DOHH2 (cell line): ENCODE results near the gene NLRC3.
"Not testable (repeated sequence)": the region's sequence is repeated elsewhere in the genome, so short reads cannot be mapped to it uniquely, and the experiment has no call there.

Source experiments
- H3F3A ChIP-seq: fragments of 200-600 bp; sonication (generic), shearing (Covaris generic); 2 replicates; pipeline ENCODE4 v1.6.0; 2016; ENCODE audit warnings: antibody characterized with exemption, mild to moderate bottlenecking; ENCODE audit not compliant: control insufficient read depth, insufficient read depth
- H3K27ac ChIP-seq: fragments of 200-600 bp; sonication (generic); 2 replicates; pipeline ENCODE4 v1.5.1; 2014; ENCODE audit warnings: low read depth, mild to moderate bottlenecking, low read length, moderate library complexity
- H3K27me3 ChIP-seq: fragments of 200-600 bp; sonication (generic); 2 replicates; pipeline ENCODE4 v1.6.1; 2014; ENCODE audit warnings: mild to moderate bottlenecking, low read length, mixed read lengths; ENCODE audit not compliant: control insufficient read depth
- H3K36me3 ChIP-seq: fragments of 200-600 bp; sonication (generic); 2 replicates; pipeline ENCODE4 v1.6.1; 2014; ENCODE audit warnings: mild to moderate bottlenecking, low read length, moderate library complexity, mixed read lengths; ENCODE audit not compliant: control insufficient read depth
- H3K4me1 ChIP-seq: fragments of 200-600 bp; sonication (generic); 2 replicates; pipeline ENCODE4 v1.6.1; 2014; ENCODE audit warnings: mild to moderate bottlenecking, low read length, mixed read lengths; ENCODE audit not compliant: control insufficient read depth
- H3K4me2 ChIP-seq: fragments of 200-600 bp; sonication (generic); 2 replicates; pipeline ENCODE4 v1.6.0; 2014; ENCODE audit warnings: mild to moderate bottlenecking, low read length, moderate library complexity
- H3K4me3 ChIP-seq: fragments of 200-600 bp; sonication (generic); 2 replicates; pipeline ENCODE4 v1.5.1; 2014; ENCODE audit warnings: mild to moderate bottlenecking, low read length, mixed read lengths
- H3K79me2 ChIP-seq: fragments of 200-600 bp; sonication (generic); 2 replicates; pipeline ENCODE4 v1.6.1; 2014; ENCODE audit warnings: mild to moderate bottlenecking, low read length, mixed read lengths; ENCODE audit not compliant: control insufficient read depth
- H3K9me2 ChIP-seq: fragments of 200-600 bp; sonication (generic); replicated peaks from 2 replicates; pipeline ENCODE4 v1.6.1; 2014; ENCODE audit warnings: mild to moderate bottlenecking, low read length, mixed read lengths; ENCODE audit not compliant: control insufficient read depth
- H3K9me3 ChIP-seq: fragments of 200-600 bp; sonication (generic); 2 replicates; pipeline ENCODE4 v1.6.1; 2014; ENCODE audit warnings: antibody characterized with exemption, low read length, mixed read lengths; ENCODE audit not compliant: control insufficient read depth, insufficient read depth
- H4K20me1 ChIP-seq: fragments of 200-600 bp; sonication (generic); 2 replicates; pipeline ENCODE4 v1.6.0; 2014; ENCODE audit warnings: low read depth, mild to moderate bottlenecking, antibody characterized with exemption, low read length, moderate library complexity; ENCODE audit not compliant: control insufficient read depth, insufficient read depth
- EZH2phosphoT487 ChIP-seq: fragments of 200-600 bp; sonication (generic); IDR thresholded peaks from 2 replicates; pipeline ENCODE4 v1.6.1; 2017; ENCODE audit warnings: borderline replicate concordance, mild to moderate bottlenecking, antibody characterized with exemption, low read length, moderate library complexity, mixed read lengths
- TF ChIP-seq, protein P1 (sequence below): fragments of 200-600 bp; sonication (generic); IDR thresholded peaks from one replicate; pipeline ENCODE4 v1.5.1; 2014; ENCODE audit warnings: antibody characterized with exemption, mild to moderate bottlenecking, low read depth, low read length; ENCODE audit not compliant: poor library complexity, severe bottlenecking

Gene NLRC3

DNA sequence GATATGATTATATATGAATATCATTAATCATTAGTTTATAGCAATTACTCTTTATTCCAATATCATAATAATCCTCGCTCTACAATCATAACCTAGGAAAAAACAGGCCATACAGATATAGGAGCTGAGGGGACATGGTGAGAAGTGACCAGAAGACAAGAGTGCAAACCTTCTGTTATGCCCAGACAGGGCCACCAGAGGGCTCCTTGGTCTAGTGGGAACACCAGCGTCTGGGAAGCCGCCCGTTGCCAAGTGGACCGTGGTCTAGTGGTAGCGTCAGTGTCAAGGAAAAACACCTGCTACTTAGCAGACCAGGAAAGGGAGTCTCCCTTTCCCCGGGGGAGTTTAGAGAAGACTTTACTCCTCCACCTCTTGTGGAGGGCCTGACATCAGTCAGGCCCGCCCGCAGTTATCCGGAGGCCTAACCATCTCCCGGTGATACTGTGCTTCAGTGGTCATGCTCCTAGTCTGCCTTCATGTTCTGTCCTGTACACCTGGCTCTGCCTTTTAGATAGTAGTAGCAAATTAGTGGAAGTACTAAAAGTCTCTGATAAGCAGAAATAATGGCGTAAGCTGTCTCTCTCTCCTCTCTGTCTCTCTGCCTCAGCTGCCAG, 49.9 kb downstream of the NLRC3 start:
- H4K20me1 ChIP-seq, H3K4me3 ChIP-seq, H3K9me3 ChIP-seq, H3K4me2 ChIP-seq, H3K27ac ChIP-seq, H3K27me3 ChIP-seq, H3K79me2 ChIP-seq, H3K9me2 ChIP-seq: not testable (repeated sequence)
- H3F3A ChIP-seq = peaks cover 11% of the 10 kb centered on the region
- H3K4me1 ChIP-seq = peaks cover 32% of the 10 kb centered on the region
- peaks cover 29% of the 10 kb centered on the region for H3K36me3 ChIP-seq
- TF ChIP-seq, protein P1, sequence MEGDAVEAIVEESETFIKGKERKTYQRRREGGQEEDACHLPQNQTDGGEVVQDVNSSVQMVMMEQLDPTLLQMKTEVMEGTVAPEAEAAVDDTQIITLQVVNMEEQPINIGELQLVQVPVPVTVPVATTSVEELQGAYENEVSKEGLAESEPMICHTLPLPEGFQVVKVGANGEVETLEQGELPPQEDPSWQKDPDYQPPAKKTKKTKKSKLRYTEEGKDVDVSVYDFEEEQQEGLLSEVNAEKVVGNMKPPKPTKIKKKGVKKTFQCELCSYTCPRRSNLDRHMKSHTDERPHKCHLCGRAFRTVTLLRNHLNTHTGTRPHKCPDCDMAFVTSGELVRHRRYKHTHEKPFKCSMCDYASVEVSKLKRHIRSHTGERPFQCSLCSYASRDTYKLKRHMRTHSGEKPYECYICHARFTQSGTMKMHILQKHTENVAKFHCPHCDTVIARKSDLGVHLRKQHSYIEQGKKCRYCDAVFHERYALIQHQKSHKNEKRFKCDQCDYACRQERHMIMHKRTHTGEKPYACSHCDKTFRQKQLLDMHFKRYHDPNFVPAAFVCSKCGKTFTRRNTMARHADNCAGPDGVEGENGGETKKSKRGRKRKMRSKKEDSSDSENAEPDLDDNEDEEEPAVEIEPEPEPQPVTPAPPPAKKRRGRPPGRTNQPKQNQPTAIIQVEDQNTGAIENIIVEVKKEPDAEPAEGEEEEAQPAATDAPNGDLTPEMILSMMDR = peak; percentile 57

DNA sequence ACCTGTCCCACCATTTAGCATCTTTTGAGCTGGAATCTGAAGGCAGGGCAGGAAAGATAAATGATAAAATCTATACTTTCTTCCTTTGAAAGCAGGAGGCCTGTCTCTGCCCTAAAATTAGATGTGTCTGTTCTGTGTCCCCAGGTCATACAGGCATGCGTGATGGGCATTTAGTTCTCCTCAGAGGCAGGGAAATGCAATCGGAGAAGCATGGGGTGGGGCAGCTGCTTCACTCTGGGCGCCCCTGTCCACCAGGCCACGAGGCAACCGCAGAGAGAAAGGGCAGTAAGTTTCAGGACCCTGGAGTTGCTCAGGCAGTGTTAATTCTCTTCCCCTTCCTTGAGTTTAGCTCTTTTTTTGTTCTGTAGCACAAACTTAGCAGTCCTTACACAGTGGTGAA, 51.3 kb downstream of the NLRC3 start:
- H3K9me3 ChIP-seq = no peaks in the 10 kb centered on the region
- H3K79me2 ChIP-seq = no peaks in the 10 kb centered on the region
- no peaks in the 10 kb centered on the region for H3K9me2 ChIP-seq
- H3K4me2 ChIP-seq = peak overlapping the region; percentile 38
- TF ChIP-seq, protein P1 = no peak
- TF ChIP-seq EZH2phosphoT487 = no peak
- peaks cover 11% of the 10 kb centered on the region for H3F3A ChIP-seq
- H3K4me1 ChIP-seq = peaks cover 32% of the 10 kb centered on the region
- no peaks in the 10 kb centered on the region for H4K20me1 ChIP-seq
- peak overlapping the region; percentile 18; the same call in 1 of the 2 replicates for H3K27ac ChIP-seq
- no peaks in the 10 kb centered on the region for H3K27me3 ChIP-seq
- peaks cover 29% of the 10 kb centered on the region for H3K36me3 ChIP-seq
- H3K4me3 ChIP-seq = peak overlapping the region; percentile 43

- Histone ChIP-seq H3K4me3 (no peak overlapping the region), H3K27ac (no peak overlapping the region), H3K36me3 (peaks cover 23% of the 10 kb centered on the region), H3K9me3 (no peaks in the 10 kb centered on the region), H3K79me2 (no peaks in the 10 kb centered on the region), H4K20me1 (no peaks in the 10 kb centered on the region), H3K27me3 (no peaks in the 10 kb centered on the region), H3K4me1 (peaks cover 32% of the 10 kb centered on the region), H3K9me2 (no peaks in the 10 kb centered on the region), H3F3A (peaks cover 11% of the 10 kb centered on the region), H3K4me2 (no peak overlapping the region)
- TF ChIP-seq, protein P1 = no peak
- no peak for TF ChIP-seq EZH2phosphoT487
These were observed 53.9 kb downstream of the NLRC3 start for GRCh38 chr16:3523281-3523680.

GRCh38 chr16:3520841-3521240, 56.4 kb downstream of the NLRC3 start:
- no peak overlapping the region for H3K27ac ChIP-seq
- no peak overlapping the region for H3K4me2 ChIP-seq
- no peaks in the 10 kb centered on the region for H3K9me2 ChIP-seq
- no peaks in the 10 kb centered on the region for H3K9me3 ChIP-seq
- no peaks in the 10 kb centered on the region for H4K20me1 ChIP-seq
- peaks cover 12% of the 10 kb centered on the region for H3K4me1 ChIP-seq
- H3K27me3 ChIP-seq = no peaks in the 10 kb centered on the region
- 0 out of 2 replicates have a peak, but pooled peaks cover 5% of the 10 kb centered on the region for H3F3A ChIP-seq
- TF ChIP-seq, protein P1 = no peak
- TF ChIP-seq EZH2phosphoT487 = no peak
- H3K79me2 ChIP-seq = no peaks in the 10 kb centered on the region
- H3K36me3 ChIP-seq = peaks cover 19% of the 10 kb centered on the region
- H3K4me3 ChIP-seq = no peak overlapping the region
